Measurements from ENCODE around the gene EIPR1.
A peak's percentile ranks its signal among the peaks of the same experiment; 100 is the strongest.

The EIPR1 gene

GRCh38 chr2:3283206-3283605 is 94.4 kb downstream of the EIPR1 start:
- TF ChIP-seq CTCF (IDR thresholded peaks at IDR 0.05; ENCODE audit: unreplicated experiment in 3 of 3), result no peak
- H3K36me3 Mint-ChIP-seq (ENCODE audit: low read depth), result peaks cover 7% of the 10 kb centered on the region
- H3K9me3 Mint-ChIP-seq, result peaks cover 3% of the 10 kb centered on the region
- no peak overlapping the region for H3K4me3 Mint-ChIP-seq
- H3K27ac Mint-ChIP-seq, result peak overlapping the region in 1 of 3 experiments; percentile 58
- peaks cover 16% of the 10 kb centered on the region for H3K4me1 Mint-ChIP-seq
- no peaks in the 10 kb centered on the region for H3K27me3 Mint-ChIP-seq (ENCODE audit: low read depth)

- Mint-ChIP-seq H3K27ac (peak overlapping the region in 2 of 3 experiments; percentile 58 to 74), H3K36me3 (ENCODE audit: low read depth) (peaks cover 5% of the 10 kb centered on the region), H3K27me3 (ENCODE audit: low read depth) (no peaks in the 10 kb centered on the region), H3K9me3 (peaks cover 3% of the 10 kb centered on the region), H3K4me1 (peaks cover 16% of the 10 kb centered on the region), H3K4me3 (no peak overlapping the region)
- TF ChIP-seq CTCF (IDR thresholded peaks at IDR 0.05; ENCODE audit: unreplicated experiment in 3 of 3), result no peak
Observed at GRCh38 chr2:3282056-3282998, 95.3 kb downstream of the EIPR1 start.

GRCh38 chr2:3280683-3281520 is 96.7 kb downstream of the EIPR1 start:
- Mint-ChIP-seq H3K4me1 (peaks cover 12% of the 10 kb centered on the region), H3K4me3 (no peak overlapping the region), H3K36me3 (ENCODE audit: low read depth) (peaks cover 7% of the 10 kb centered on the region), H3K27ac (no peak overlapping the region), H3K9me3 (peaks cover 3% of the 10 kb centered on the region), H3K27me3 (ENCODE audit: low read depth) (no peaks in the 10 kb centered on the region)
- no peak for TF ChIP-seq CTCF (IDR thresholded peaks at IDR 0.05; ENCODE audit: unreplicated experiment in 3 of 3)

GRCh38 chr2:3280197-3280596 is 97.4 kb downstream of the EIPR1 start:
- peaks cover 12% of the 10 kb centered on the region for H3K4me1 Mint-ChIP-seq
- no peak for TF ChIP-seq CTCF (IDR thresholded peaks at IDR 0.05; ENCODE audit: unreplicated experiment in 3 of 3)
- H3K27me3 Mint-ChIP-seq (ENCODE audit: low read depth), result no peaks in the 10 kb centered on the region

GRCh38 chr2:3279236-3279960 is 98.2 kb downstream of the EIPR1 start:
- Mint-ChIP-seq H3K36me3 (ENCODE audit: low read depth) (peaks cover 15% of the 10 kb centered on the region), H3K4me1 (peaks cover 12% of the 10 kb centered on the region), H3K27me3 (ENCODE audit: low read depth) (no peaks in the 10 kb centered on the region), H3K9me3 (peaks cover 12% of the 10 kb centered on the region), H3K4me3 (no peak overlapping the region), H3K27ac (no peak overlapping the region)
- TF ChIP-seq CTCF (IDR thresholded peaks at IDR 0.05; ENCODE audit: unreplicated experiment in 3 of 3), result no peak

More at GRCh38 chr2:3280197-3280596, 97.4 kb downstream of the EIPR1 start:
- H3K9me3 Mint-ChIP-seq, result peaks cover 4% of the 10 kb centered on the region
- H3K4me3 Mint-ChIP-seq, result no peak overlapping the region
- H3K36me3 Mint-ChIP-seq (ENCODE audit: low read depth), result peaks cover 7% of the 10 kb centered on the region
- no peak overlapping the region for H3K27ac Mint-ChIP-seq
